Thyroid gland (tissue), 4 donors: ENCODE data around the gene TENT5A. TPM values are rescaled to one million over a fixed set of nuclear protein-coding genes. Genes with fewer than 3 reads are reported as not detected.

Experiments used
- DNase-seq, 2 donors: peaks; one replicate each; pipeline ENCODE4 v3.0.0-alpha.2; 2019
- H3K27ac ChIP-seq, 3 donors: fragments of 200-600 bp; sonication (generic); 1 replicate in 2 of 3; 2 replicates in 1 of 3; pipeline ENCODE4 v1.5.1; 2016 to 2019; ENCODE audit warnings: mild to moderate bottlenecking in 1 of 3, moderate library complexity in 1 of 3
- H3K27me3 ChIP-seq: fragments of 200-600 bp; sonication (generic); one replicate; pipeline ENCODE4 v1.5.1; 2019
- H3K36me3 ChIP-seq, 2 donors: fragments of 200-600 bp; sonication (generic); one replicate each; pipeline ENCODE4 v1.5.1; 2016 to 2019
- H3K4me1 ChIP-seq, 2 donors: fragments of 200-600 bp; sonication (generic); one replicate each; pipeline ENCODE4 v1.5.1; 2017 to 2019
- H3K4me3 ChIP-seq, 3 donors: fragments of 200-600 bp; sonication (generic); replicated peaks in 1 of 3; 1 replicate in 2 of 3; 2 replicates in 1 of 3; pipeline ENCODE4 v1.5.1; 2016; ENCODE audit warnings: mild to moderate bottlenecking in 1 of 3
- H3K9me3 ChIP-seq: fragments of 200-600 bp; sonication (generic); one replicate; pipeline ENCODE4 v1.5.1; 2017
- POLR2A ChIP-seq, 2 donors: fragments of 450-650 bp; IDR thresholded peaks; one replicate each; pipeline ENCODE4 v1.6.1; 2017; ENCODE audit warnings: antibody characterized with exemption in 2 of 2, mild to moderate bottlenecking in 2 of 2, moderate library complexity in 1 of 2
- WGBS, 2 donors: methylation state at CpG; one replicate each; pipeline ENCODE4 v1.1.5; 2017; 5-methylcytosine and 5-hydroxymethylcytosine counted together
- intact Hi-C: fragments of 100-400 bp; cut with DNase I; formaldehyde crosslinking; loops from one replicate; pipeline ENCODE4 v1.15.1; 2023
- total RNA-seq, 4 donors: library from RNA; depleted of rRNA; stranded (reverse); fragments of >200 nt; gene quantifications; one replicate each; pipeline ENCODE4 v1.2.3, GENCODE V29; 2016
- TF ChIP-seq, protein P1 (sequence below), 6 experiments: fragments of 200-600 bp in 3 of 6; fragments of 450-650 bp in 3 of 6; sonication (generic) in 3 of 6; IDR thresholded peaks; one replicate each; pipeline ENCODE4 v1.5.1; 2016 to 2019; ENCODE audit warnings: antibody characterized with exemption in 6 of 6, mild to moderate bottlenecking in 2 of 6, inconsistent platforms in 1 of 6, moderate library complexity in 1 of 6

The TENT5A gene
- total RNA-seq, 4 donors from 2014 or later = 18.4 to 40.3 (median 27.7) TPM

GRCh38 chr6:81722506-81723223 lies 29.8 kb downstream of the TENT5A start:
- intact Hi-C loops = no loop called here
- Histone ChIP-seq H3K9me3 (no peaks in the 10 kb centered on the region), H3K36me3 (no peaks in the 10 kb centered on the region), H3K4me1 (no peaks in the 10 kb centered on the region), H3K27ac (no peak overlapping the region), H3K4me3 (no peak overlapping the region), H3K27me3 (no peaks in the 10 kb centered on the region)
- TF ChIP-seq, protein P1, sequence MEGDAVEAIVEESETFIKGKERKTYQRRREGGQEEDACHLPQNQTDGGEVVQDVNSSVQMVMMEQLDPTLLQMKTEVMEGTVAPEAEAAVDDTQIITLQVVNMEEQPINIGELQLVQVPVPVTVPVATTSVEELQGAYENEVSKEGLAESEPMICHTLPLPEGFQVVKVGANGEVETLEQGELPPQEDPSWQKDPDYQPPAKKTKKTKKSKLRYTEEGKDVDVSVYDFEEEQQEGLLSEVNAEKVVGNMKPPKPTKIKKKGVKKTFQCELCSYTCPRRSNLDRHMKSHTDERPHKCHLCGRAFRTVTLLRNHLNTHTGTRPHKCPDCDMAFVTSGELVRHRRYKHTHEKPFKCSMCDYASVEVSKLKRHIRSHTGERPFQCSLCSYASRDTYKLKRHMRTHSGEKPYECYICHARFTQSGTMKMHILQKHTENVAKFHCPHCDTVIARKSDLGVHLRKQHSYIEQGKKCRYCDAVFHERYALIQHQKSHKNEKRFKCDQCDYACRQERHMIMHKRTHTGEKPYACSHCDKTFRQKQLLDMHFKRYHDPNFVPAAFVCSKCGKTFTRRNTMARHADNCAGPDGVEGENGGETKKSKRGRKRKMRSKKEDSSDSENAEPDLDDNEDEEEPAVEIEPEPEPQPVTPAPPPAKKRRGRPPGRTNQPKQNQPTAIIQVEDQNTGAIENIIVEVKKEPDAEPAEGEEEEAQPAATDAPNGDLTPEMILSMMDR (IDR thresholded peaks at IDR 0.05) = no peak
- TF ChIP-seq POLR2A (IDR thresholded peaks at IDR 0.05) = no peak
- no peak for DNase-seq
- 60 to 66% methylated on average over 1 of the region's 1 CpG for WGBS, 2 donors

- Histone ChIP-seq H3K4me3 (no peak overlapping the region), H3K36me3 (no peaks in the 10 kb centered on the region), H3K4me1 (no peaks in the 10 kb centered on the region), H3K9me3 (no peaks in the 10 kb centered on the region), H3K27ac (no peak overlapping the region), H3K27me3 (no peaks in the 10 kb centered on the region)
- intact Hi-C loops = no loop called here
- TF ChIP-seq, protein P1 (IDR thresholded peaks at IDR 0.05) = no peak
- no peak for TF ChIP-seq POLR2A (IDR thresholded peaks at IDR 0.05)
- 78 to 84% methylated on average over 1 of the region's 1 CpG for WGBS, 2 donors
- no peak for DNase-seq
Measured at GRCh38 chr6:81720427-81720826, 32.1 kb downstream of the TENT5A start.

- intact Hi-C loops = no loop called here
- no peaks in the 10 kb centered on the region for H3K4me1 ChIP-seq
- H3K9me3 ChIP-seq = no peaks in the 10 kb centered on the region
- no peak for DNase-seq
- H3K27me3 ChIP-seq = no peaks in the 10 kb centered on the region
- H3K27ac ChIP-seq = no peak overlapping the region
- 59 to 85% methylated on average over 1 of the region's 1 CpG for WGBS, 2 donors
- TF ChIP-seq POLR2A (IDR thresholded peaks at IDR 0.05) = no peak
- TF ChIP-seq, protein P1 (IDR thresholded peaks at IDR 0.05) = no peak
- H3K36me3 ChIP-seq = no peaks in the 10 kb centered on the region
- no peak overlapping the region for H3K4me3 ChIP-seq
Measured at GRCh38 chr6:81718126-81718525, 34.4 kb downstream of the TENT5A start.

DNA sequence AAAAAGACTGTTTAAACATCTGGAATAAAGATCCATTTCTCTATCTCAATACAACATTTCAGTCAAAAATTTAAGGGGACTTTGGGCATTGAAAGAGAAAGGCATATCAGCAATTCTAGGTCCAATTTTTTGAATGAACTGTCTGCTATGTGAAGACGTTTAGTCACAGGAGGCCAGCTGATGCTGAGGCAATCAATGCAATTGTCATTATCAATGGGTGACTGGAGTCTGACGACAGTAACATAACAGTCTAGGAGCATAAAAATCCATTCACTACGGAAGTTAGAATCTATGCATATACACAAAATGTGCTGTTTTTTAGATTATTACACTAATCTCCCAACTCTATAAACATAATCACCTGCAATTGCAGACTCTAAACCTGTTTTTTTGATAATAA lies 37.8 kb downstream of the TENT5A start:
- Histone ChIP-seq H3K9me3 (no peaks in the 10 kb centered on the region), H3K4me3 (no peak overlapping the region), H3K4me1 (no peaks in the 10 kb centered on the region), H3K27me3 (no peaks in the 10 kb centered on the region), H3K27ac (no peak overlapping the region), H3K36me3 (no peaks in the 10 kb centered on the region)
- TF ChIP-seq, protein P1 (IDR thresholded peaks at IDR 0.05) = no peak
- TF ChIP-seq POLR2A (IDR thresholded peaks at IDR 0.05) = no peak
- intact Hi-C loops = no loop called here
- DNase-seq = no peak
- WGBS, 2 donors = 81 to 82% methylated on average over 3 of the region's 3 CpGs

GRCh38 chr6:81713205-81713604 lies 39.3 kb downstream of the TENT5A start:
- Histone ChIP-seq H3K9me3 (no peaks in the 10 kb centered on the region), H3K4me1 (no peaks in the 10 kb centered on the region), H3K27ac (no peak overlapping the region), H3K27me3 (no peaks in the 10 kb centered on the region), H3K4me3 (no peak overlapping the region), H3K36me3 (no peaks in the 10 kb centered on the region)
- intact Hi-C loops = no loop called here
- 81 to 83% methylated on average over 1 of the region's 1 CpG for WGBS, 2 donors
- TF ChIP-seq, protein P1 (IDR thresholded peaks at IDR 0.05) = no peak
- TF ChIP-seq POLR2A (IDR thresholded peaks at IDR 0.05) = no peak
- no peak for DNase-seq
